GM18873 (cell line): Measurements from ENCODE around the gene STK35.
"Not testable (repeated sequence)": the region's sequence is repeated elsewhere in the genome, so short reads cannot be mapped to it uniquely, and the experiment has no call there.

Experiments
- ATAC-seq: cut with Tn5 transposase; IDR thresholded peaks from one replicate; pipeline ENCODE4 v1.9.1; 2021; ENCODE audit warnings: mild to moderate bottlenecking, moderate library complexity, moderate number of reproducible peaks; ENCODE audit not compliant: unreplicated experiment, low FRiP score

Gene STK35

DNA sequence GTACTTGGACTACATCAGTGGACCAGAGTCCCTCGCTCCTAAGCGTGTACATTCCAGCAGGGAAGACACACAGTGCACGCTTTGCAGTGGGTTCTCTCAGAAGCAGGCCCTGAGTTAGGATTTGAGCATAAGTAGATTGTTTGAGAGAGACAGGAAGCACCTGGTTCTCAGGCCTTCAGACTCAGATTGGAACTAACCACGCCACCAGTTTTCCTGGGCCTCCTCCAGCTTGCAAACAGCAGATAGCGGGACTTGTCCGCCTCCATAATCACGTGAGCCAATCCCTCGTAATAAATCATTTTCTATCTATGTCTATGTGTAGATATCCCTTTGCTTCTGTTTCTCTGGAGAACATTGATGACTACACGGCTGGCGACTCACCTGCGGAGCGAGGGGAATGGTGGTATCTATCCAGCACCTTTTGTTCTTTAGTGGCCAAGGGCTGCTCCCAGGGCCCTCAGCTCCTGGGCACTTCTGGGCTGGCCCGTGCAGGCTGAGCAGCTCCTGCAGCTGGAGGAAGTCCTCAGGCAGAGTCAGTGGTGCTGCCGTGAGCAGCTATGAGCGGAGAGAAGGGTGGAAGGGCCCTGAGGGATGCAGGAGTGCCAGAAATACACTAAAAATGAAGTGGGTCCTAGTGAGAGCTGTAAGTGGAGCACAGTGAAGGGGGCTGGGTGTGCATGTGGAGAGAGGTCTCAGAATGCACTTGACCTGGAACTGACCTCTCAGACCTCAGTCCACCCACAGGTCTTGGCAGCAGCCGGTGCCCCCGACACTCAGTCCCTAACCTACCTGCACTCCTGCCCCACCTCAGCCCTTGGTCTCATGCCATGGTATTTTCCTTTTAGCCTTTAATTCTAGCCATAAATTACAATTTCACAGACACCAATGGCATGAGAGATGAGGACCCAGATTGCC is 76.9 kb downstream of the STK35 start:
- ATAC-seq = no peak

DNA sequence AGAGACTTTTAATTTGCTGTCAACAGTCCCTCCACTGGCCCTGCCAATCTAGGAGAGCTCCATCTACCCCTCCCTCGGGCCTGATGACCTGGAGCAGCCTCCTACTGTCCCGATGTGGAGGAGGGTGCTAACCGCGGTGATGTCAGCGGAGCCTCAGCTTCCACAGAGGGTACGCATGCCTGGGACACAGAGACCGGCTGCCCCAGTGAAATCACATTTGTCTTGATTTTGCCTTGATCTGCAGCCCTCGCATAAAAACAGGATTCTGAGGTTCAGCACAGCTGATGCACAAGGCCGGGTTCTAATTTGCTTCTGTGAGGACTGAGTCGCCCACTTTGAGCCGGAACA is 77.6 kb downstream of the STK35 start:
- no peak for ATAC-seq

DNA sequence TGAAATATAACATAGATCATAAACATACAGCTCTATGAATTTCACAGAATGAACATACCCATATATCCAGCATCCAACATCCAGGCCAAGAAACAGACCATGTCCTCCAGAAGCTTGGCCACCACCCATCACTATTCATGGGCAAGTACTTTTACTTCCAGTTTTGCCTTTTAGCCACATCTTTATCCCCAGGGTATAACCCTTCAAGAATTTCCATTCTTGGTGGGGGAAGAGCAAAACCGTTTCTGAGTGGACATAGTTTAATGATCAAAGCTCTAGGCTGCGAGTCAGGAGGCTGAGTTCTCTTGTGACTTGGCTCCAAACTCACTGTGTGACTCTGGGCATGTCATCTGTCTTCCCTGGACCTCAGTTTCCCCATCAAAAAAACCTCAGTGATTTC is 78.3 kb downstream of the STK35 start:
- no peak for ATAC-seq

GRCh38 chr20:2183381-2183780 is 81.8 kb downstream of the STK35 start:
- ATAC-seq = no peak

GRCh38 chr20:2184933-2185332 is 83.3 kb downstream of the STK35 start:
- not testable (repeated sequence) for ATAC-seq

- ATAC-seq = no peak
Measured at GRCh38 chr20:2195614-2196013, 94.0 kb downstream of the STK35 start.

DNA sequence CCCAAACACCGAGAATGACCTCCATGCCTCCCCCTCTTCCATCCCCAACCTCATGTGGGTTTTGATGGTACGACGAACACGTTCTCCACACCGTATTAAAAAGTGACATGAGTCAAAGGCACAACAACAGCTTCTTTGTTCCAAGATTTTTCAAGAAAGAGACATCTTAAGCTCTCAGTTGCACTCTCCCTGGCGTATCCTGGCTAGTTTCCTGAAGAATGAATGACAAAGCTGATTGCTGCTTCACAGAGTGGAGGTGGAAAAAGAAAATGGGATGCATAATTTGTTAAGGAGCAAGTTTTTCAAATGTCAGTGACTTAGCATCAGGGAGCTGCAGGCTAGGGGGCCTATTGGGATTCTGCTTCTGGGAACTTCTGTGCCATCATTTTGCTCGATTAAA is 95.5 kb downstream of the STK35 start:
- no peak for ATAC-seq
